ENCODE measurements around the gene HBB.

The HBB gene

DNA sequence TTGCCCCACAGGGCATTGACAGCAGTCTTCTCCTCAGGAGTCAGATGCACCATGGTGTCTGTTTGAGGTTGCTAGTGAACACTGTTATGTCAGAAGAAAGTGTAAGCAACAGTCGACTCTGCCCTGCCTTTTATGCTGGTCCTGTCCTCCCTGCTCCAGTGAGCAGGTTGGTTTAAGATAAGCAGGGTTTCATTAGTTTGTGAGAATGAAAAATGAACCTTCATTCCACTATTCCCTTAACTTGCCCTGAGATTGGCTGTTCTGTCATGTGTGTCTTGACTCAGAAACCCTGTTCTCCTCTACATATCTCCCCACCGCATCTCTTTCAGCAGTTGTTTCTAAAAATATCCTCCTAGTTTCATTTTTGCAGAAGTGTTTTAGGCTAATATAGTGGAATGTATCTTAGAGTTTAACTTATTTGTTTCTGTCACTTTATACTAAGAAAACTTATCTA, 7.5 kb upstream of the HBB start, which contains the start of gene HBD:
Gene HBD (minus strand): TSS at position 103 of the 454 bp plus-strand sequence. CDS start 50 bp downstream, at position 53.
- Histone ChIP-seq H3K4me2 (ENCODE audit: insufficient read depth, low read length) (no peak within 1 kb of the TSS), H3K4me1 (ENCODE audit: insufficient read depth, low read length) (no peaks in the 10 kb centered on the region)
- no peak for ATAC-seq (ENCODE audit: insufficient read depth, low read depth)

GRCh38 chr11:5233307-5233706, 6.4 kb upstream of the HBB start:
- Histone ChIP-seq H3K4me3 (ENCODE audit: low read depth in 1 of 2, low read length in 2 of 2) (no peak overlapping the region), H3K4me2 (ENCODE audit: insufficient read depth, low read length) (no peak overlapping the region), H3K27me3 (ENCODE audit: insufficient read depth, low read length, poor library complexity) (peaks cover 8% of the 10 kb centered on the region), H3K27ac (ENCODE audit: low read length) (no peak overlapping the region), H3K36me3 (ENCODE audit: insufficient read depth, low read length) (no peaks in the 10 kb centered on the region), H4K20me1 (ENCODE audit: insufficient read depth, low read length) (no peaks in the 10 kb centered on the region), H3K9me3 (ENCODE audit: insufficient read depth, low read length, severe bottlenecking) (no peaks in the 10 kb centered on the region), H2AFZ (ENCODE audit: low read depth, low read length) (no peak overlapping the region), H3K4me1 (ENCODE audit: insufficient read depth, low read length) (no peaks in the 10 kb centered on the region), H3K9ac (ENCODE audit: low read depth, low read length) (no peak overlapping the region), H3K79me2 (ENCODE audit: insufficient read depth, low read length) (no peaks in the 10 kb centered on the region)
- ATAC-seq (ENCODE audit: insufficient read depth, low read depth) (no peak), DNase-seq (no peak)
- TF ChIP-seq EZH2 (IDR thresholded peaks at IDR 0.05; ENCODE audit: borderline replicate concordance, low read depth, low read length, severe bottlenecking), result no peak
- TF ChIP-seq, protein P1, sequence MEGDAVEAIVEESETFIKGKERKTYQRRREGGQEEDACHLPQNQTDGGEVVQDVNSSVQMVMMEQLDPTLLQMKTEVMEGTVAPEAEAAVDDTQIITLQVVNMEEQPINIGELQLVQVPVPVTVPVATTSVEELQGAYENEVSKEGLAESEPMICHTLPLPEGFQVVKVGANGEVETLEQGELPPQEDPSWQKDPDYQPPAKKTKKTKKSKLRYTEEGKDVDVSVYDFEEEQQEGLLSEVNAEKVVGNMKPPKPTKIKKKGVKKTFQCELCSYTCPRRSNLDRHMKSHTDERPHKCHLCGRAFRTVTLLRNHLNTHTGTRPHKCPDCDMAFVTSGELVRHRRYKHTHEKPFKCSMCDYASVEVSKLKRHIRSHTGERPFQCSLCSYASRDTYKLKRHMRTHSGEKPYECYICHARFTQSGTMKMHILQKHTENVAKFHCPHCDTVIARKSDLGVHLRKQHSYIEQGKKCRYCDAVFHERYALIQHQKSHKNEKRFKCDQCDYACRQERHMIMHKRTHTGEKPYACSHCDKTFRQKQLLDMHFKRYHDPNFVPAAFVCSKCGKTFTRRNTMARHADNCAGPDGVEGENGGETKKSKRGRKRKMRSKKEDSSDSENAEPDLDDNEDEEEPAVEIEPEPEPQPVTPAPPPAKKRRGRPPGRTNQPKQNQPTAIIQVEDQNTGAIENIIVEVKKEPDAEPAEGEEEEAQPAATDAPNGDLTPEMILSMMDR (IDR thresholded peaks at IDR 0.05; ENCODE audit: borderline replicate concordance, extremely low read depth, low read length, poor library complexity, severe bottlenecking), result no peak

More for the DNA sequence above, 7.5 kb upstream of the HBB start, which contains the start of gene HBD:
- no peak within 1 kb of the TSS for H3K4me3 ChIP-seq (ENCODE audit: low read depth in 1 of 2, low read length in 2 of 2)
- H4K20me1 ChIP-seq (ENCODE audit: insufficient read depth, low read length), result no peaks in the 10 kb centered on the region
- H3K79me2 ChIP-seq (ENCODE audit: insufficient read depth, low read length), result no peaks in the 10 kb centered on the region
- no peak within 1 kb of the TSS for H3K27ac ChIP-seq (ENCODE audit: low read length)
- H3K36me3 ChIP-seq (ENCODE audit: insufficient read depth, low read length), result no peaks in the 10 kb centered on the region
- H2AFZ ChIP-seq (ENCODE audit: low read depth, low read length), result no peak within 1 kb of the TSS
- DNase-seq, result no peak
- H3K27me3 ChIP-seq (ENCODE audit: insufficient read depth, low read length, poor library complexity), result peaks cover 8% of the 10 kb centered on the region
- no peaks in the 10 kb centered on the region for H3K9me3 ChIP-seq (ENCODE audit: insufficient read depth, low read length, severe bottlenecking)
- TF ChIP-seq, protein P1 (IDR thresholded peaks at IDR 0.05; ENCODE audit: borderline replicate concordance, extremely low read depth, low read length, poor library complexity, severe bottlenecking), result no peak
- no peak for TF ChIP-seq EZH2 (IDR thresholded peaks at IDR 0.05; ENCODE audit: borderline replicate concordance, low read depth, low read length, severe bottlenecking)
- H3K9ac ChIP-seq (ENCODE audit: low read depth, low read length), result no peak within 1 kb of the TSS

DNA sequence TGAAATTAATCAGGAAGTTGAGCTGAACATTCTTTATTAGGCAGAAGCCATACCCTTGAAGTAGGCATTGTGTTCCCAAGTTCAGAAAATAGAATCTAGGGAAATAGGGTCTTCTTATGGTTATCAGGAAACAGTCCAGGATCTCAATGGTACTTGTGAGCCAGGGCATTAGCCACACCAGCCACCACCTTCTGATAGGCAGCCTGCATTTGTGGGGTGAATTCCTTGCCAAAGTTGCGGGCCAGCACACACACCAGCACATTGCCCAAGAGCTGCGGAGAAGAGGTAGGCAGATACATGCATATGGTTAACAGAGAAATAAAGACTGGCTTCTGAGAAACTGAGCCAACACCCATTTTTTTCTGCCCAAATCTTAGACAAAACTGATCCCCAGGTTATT, 6.0 kb upstream of the HBB start:
- TF ChIP-seq, protein P1 (IDR thresholded peaks at IDR 0.05; ENCODE audit: borderline replicate concordance, extremely low read depth, low read length, poor library complexity, severe bottlenecking), result no peak
- no peak for TF ChIP-seq EZH2 (IDR thresholded peaks at IDR 0.05; ENCODE audit: borderline replicate concordance, low read depth, low read length, severe bottlenecking)
- Histone ChIP-seq H3K27ac (ENCODE audit: low read length) (no peak overlapping the region), H3K36me3 (ENCODE audit: insufficient read depth, low read length) (no peaks in the 10 kb centered on the region), H2AFZ (ENCODE audit: low read depth, low read length) (no peak overlapping the region), H3K4me1 (ENCODE audit: insufficient read depth, low read length) (no peaks in the 10 kb centered on the region), H3K27me3 (ENCODE audit: insufficient read depth, low read length, poor library complexity) (peaks cover 8% of the 10 kb centered on the region), H4K20me1 (ENCODE audit: insufficient read depth, low read length) (no peaks in the 10 kb centered on the region), H3K79me2 (ENCODE audit: insufficient read depth, low read length) (no peaks in the 10 kb centered on the region), H3K9ac (ENCODE audit: low read depth, low read length) (no peak overlapping the region), H3K4me2 (ENCODE audit: insufficient read depth, low read length) (no peak overlapping the region), H3K9me3 (ENCODE audit: insufficient read depth, low read length, severe bottlenecking) (no peaks in the 10 kb centered on the region), H3K4me3 (ENCODE audit: low read depth in 1 of 2, low read length in 2 of 2) (no peak overlapping the region)
- ATAC-seq (ENCODE audit: insufficient read depth, low read depth), result no peak
- DNase-seq, result no peak

All from DND-41 (cell line).